ENCODE measurements around the gene WWC2.

Gene WWC2

DNA sequence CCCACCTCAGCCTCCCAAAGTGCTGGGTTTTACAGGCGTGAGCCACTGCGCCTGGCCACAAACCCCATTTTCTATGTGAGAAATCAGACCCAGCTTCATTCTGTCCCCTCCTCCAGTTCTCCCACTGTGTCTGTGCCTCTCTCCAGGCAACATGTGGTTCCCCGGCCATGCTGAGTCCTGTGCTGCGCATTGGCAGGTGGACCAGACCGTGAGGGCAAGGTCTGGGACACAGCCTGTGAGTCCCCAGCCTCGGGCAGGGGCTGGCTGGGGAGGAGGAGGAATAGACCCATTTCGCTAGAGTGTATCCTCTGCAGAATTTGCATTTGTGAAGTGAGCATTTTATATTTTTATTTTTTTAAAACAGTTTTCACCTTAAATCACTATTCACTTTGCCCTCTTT lies 244.7 kb downstream of the WWC2 start:
- TF ChIP-seq, protein P1, sequence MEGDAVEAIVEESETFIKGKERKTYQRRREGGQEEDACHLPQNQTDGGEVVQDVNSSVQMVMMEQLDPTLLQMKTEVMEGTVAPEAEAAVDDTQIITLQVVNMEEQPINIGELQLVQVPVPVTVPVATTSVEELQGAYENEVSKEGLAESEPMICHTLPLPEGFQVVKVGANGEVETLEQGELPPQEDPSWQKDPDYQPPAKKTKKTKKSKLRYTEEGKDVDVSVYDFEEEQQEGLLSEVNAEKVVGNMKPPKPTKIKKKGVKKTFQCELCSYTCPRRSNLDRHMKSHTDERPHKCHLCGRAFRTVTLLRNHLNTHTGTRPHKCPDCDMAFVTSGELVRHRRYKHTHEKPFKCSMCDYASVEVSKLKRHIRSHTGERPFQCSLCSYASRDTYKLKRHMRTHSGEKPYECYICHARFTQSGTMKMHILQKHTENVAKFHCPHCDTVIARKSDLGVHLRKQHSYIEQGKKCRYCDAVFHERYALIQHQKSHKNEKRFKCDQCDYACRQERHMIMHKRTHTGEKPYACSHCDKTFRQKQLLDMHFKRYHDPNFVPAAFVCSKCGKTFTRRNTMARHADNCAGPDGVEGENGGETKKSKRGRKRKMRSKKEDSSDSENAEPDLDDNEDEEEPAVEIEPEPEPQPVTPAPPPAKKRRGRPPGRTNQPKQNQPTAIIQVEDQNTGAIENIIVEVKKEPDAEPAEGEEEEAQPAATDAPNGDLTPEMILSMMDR (IDR thresholded peaks at IDR 0.05; ENCODE audit: low read depth, low read length, missing control alignments), result no peak
- no peak for DNase-seq (ENCODE audit: extremely low read depth, low read depth)
- H3K4me3 ChIP-seq (replicated peaks; ENCODE audit: low read depth, low read length), result no peak overlapping the region

DNA sequence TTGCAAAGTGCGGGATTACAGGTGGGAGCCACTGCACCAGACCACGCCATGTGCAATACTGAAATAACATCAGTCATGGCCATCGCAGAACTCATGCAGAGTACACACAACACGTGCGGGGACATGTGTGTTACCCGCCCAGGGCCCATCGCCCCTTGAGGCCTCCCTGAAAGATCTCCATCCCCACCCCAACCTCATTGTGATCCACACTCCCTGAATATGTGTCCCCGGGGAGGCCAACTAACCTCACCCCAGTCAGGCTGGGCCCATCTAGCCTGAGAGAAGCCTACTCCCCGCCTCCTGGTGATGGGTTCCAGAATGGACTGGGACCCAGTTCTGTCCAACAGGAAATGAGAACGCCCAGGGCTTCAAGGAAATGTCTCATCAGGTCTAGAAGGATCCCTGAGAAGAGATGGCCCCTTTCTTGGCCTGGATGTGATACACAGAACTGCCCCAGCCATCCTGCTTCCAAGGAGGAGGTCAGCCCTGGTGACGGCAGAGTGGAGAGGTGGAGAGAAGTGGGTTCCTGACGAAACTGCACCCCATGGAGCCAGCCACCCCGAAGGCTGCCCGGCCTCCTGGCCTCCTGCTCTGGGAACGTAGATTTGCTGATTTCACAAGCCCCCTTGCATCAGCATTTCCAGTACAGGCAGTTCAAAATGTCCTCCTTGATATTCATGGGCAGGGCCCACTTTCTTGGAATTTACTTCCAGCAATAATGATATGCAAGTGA lies 245.6 kb downstream of the WWC2 start:
- TF ChIP-seq, protein P1 (IDR thresholded peaks at IDR 0.05; ENCODE audit: low read depth, low read length, missing control alignments), result no peak
- DNase-seq (ENCODE audit: extremely low read depth, low read depth), result no peak
- H3K4me3 ChIP-seq (replicated peaks; ENCODE audit: low read depth, low read length), result no peak overlapping the region

DNA sequence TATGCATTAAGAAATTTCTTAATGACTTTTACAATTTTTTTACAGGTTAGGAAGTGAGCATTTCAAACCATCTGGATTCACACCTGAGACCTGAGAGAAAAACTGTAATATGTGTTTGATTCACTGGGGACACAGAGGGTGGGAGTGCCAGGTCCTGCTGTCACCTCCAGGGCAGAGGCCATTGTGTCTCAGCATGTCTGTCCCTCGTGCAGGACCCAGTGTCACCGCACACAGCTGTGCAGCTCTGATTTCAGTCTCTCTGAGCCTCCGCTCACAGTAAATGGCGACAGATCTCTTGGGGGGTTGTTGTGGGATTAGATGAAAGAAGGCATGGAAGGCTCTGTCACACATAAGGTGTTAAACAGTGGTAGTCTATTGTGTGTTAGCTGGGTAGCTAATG lies 246.2 kb downstream of the WWC2 start:
- TF ChIP-seq, protein P1 (IDR thresholded peaks at IDR 0.05; ENCODE audit: low read depth, low read length, missing control alignments), result no peak
- no peak overlapping the region for H3K4me3 ChIP-seq (replicated peaks; ENCODE audit: low read depth, low read length)
- no peak for DNase-seq (ENCODE audit: extremely low read depth, low read depth)

DNA sequence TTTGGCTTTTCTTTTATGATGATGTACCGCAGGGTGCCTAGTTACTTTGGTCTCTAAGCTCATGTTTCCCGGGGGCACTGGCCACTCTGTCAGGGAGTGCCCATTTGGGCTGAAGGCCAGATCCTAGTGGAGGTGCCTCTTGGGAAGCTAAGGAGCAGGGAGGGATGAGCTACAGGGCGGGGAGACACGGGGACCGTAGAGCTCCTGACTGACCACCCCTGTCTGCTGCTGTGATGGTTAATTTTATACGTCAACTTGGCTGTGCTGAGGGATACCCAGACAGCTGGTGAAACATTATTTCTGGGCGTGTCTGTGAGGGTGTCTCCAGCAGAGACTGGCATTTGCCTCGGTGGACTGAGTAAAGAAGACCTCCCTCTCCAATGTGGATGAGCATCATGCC lies 248.1 kb downstream of the WWC2 start:
- TF ChIP-seq, protein P1 (IDR thresholded peaks at IDR 0.05; ENCODE audit: low read depth, low read length, missing control alignments), result no peak

DNA sequence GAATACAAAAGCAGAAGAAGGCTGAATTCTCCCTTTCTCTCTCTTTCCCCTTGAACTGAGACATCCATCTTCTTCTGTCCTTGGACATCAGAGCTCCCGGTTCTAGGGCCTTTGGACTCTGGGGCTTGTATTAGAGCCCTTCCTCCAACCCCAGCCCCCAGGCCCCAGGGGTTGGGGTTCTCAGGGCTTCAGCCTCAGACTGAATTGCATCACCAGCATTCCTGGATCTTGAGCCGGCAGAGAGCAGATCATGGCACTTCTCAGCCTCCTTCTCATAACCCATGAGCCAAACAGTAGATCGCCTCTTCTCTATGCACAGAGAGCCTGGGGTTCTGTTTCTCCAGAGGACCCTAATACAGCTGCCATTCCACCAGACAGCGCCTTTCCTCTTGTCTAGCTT lies 248.5 kb downstream of the WWC2 start:
- no peak for DNase-seq (ENCODE audit: extremely low read depth, low read depth)
- TF ChIP-seq, protein P1 (IDR thresholded peaks at IDR 0.05; ENCODE audit: low read depth, low read length, missing control alignments), result no peak
- no peak overlapping the region for H3K4me3 ChIP-seq (replicated peaks; ENCODE audit: low read depth, low read length)

More for the DNA sequence above, 248.1 kb downstream of the WWC2 start:
- DNase-seq (ENCODE audit: extremely low read depth, low read depth), result no peak
- H3K4me3 ChIP-seq (replicated peaks; ENCODE audit: low read depth, low read length), result no peak overlapping the region

DNA sequence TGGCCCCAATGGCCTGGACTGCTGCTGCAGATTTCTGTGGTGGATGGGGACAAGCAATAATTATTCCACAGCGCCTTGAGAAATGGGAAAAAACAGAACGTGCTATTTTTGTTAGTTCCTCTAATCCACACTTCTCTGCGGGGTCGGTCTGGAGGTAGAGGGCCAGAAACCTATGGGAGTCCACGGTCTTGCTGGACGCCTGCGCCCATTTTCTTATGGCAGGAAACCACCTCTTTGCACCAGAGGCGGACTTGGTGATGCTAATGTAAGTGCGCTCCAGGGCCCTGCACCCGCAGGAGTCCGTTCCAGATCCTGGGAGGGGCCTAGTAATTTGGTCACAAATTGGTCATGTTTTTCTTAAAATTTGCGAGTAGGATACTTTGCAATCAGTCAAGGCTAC lies 249.1 kb downstream of the WWC2 start:
- no peak for DNase-seq (ENCODE audit: extremely low read depth, low read depth)
- TF ChIP-seq, protein P1 (IDR thresholded peaks at IDR 0.05; ENCODE audit: low read depth, low read length, missing control alignments), result no peak
- no peak overlapping the region for H3K4me3 ChIP-seq (replicated peaks; ENCODE audit: low read depth, low read length)

Data from HFF-Myc (cell line).